Stimulated activated CD8-positive, alpha-beta memory T cell treated with anti-CD3 and anti-CD28 coated beads, Interleukin-12 subunit alpha, Interleukin-12 subunit beta, amount 100 ng/mL, for 24 hours (primary cell): ENCODE data around the gene SPANXN2.
"Not testable (repeated sequence)": the region's sequence is repeated elsewhere in the genome, so short reads cannot be mapped to it uniquely, and the experiment has no call there.

ENCODE experiments used
- DNase-seq: peaks from one replicate; pipeline ENCODE4 v3.0.0-alpha.2; 2020; ENCODE audit errors: extremely low read depth

The SPANXN2 gene, protein sequence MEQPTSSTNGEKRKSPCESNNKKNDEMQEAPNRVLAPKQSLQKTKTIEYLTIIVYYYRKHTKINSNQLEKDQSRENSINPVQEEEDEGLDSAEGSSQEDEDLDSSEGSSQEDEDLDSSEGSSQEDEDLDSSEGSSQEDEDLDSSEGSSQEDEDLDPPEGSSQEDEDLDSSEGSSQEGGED

DNA sequence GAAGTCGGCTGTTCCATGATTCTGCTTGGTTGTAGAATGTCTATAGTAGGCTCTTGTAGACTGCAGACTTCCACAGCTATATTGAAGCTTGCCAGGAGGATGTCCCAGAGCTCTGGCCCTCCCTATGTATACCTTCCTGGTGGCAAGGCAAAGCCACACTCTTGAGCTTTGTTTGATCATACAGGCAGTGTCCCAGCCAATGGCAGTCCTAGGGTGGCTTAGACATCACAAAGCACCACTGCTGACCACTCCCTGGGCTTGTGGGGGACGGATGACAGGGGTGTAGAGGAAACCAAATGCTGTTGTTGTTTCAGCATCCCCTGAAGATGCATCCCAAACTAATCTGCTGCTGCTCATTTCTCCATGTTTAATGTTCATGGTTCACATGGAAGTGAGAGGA, at the start of gene SPANXN2:
SPANXN2 (minus strand) TSS at position 101 of the 400 bp plus-strand sequence; CDS start at position 17, 84 bp downstream.
- DNase-seq = not testable (repeated sequence)

DNA sequence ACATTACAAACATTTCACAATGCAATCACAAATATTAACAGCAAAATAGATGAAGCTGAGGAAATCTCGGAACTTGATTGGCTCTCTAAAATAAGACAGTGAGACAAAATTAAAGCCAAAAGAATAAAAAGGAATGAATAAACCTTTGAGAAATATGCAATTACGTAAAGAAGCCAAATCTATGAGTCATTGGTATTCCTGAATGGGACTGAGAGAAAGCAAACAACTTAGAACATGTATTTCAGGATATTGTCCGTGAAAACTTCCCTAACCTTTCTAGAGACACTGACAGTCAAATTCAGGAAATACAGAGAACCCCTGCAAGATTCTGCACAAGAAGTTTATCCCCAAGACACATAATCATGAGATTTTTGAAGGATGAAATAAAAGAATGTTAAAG, 48.4 kb upstream of the SPANXN2 start:
- DNase-seq = no peak

DNA sequence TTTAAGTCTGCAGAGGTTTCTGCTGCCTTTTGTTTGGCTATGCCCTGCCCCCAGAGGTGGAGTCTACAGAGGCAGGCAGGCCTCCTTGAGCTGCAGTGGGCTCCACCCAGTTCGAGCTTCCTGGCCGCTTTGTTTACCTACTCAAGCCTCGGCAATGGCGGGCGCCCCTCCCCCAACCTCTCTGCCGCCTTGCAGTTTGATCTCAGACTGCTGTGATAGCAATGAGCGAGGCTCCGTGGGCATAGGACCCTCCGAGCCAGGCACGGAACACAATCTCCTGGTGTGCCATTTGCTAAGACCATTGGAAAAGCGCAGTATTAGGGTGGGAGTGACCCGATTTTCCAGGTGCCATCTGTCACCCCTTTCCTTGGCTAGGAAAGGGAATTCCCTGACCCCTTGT, 47.2 kb upstream of the SPANXN2 start:
- not testable (repeated sequence) for DNase-seq

DNA sequence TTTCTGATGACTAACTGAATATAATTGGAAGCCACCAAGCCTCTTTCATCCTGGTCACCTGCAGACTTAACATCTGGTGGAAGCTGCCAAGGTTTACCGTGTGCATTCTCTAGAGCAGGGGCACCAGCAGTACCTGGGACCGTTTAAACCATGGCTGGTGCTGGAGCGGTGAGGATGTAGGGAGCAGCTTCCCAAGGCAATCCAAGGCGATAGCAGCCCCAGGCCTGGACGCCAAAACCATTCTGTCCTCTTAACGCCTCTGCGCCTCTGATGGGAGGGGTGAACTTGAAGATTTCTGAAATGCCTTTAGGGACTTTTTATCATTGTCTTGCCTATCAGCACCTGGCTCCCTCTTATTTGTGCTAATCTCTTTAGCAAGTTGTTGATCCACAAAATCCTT, 37.3 kb upstream of the SPANXN2 start:
- DNase-seq = no peak

DNA sequence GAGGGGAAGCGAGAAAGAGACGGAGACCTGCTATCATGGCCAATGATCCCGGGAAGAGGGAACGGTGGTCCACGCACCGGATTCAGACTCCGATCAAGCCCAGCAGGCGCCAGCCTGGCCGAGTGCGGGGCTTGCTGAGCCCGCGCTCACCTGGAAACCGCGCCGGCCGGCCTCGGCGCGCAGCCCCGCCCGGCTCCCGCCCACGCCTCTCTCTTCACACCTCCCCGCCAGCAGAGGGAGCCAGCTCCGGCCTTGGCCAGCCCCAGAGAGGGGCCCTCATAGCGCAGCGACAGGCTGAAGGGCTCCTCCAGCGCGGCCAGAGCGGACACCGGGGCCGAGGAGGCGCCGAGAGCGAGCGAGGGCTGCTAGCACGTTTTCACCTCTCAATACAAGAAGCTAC, 36.8 kb upstream of the SPANXN2 start:
- no peak for DNase-seq

DNA sequence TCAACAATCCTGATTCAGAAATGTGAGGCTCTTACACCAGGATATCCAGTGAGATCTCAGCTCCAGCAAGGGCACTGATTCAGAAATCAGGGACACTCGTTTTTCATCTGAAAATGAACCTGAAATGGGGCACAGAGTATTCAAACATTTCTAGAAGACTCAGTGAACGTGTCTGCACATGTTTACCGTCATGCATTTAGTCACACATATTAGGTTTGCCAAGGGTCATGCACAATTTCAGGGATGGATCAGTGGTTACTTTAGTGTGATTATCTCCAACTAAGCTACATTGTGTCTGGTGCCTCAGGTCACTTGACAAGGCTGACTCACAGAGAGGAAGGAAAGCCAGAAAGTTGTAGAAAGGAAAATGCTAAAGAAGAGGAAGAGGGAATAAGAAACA, 33.6 kb upstream of the SPANXN2 start:
- DNase-seq = no peak

DNA sequence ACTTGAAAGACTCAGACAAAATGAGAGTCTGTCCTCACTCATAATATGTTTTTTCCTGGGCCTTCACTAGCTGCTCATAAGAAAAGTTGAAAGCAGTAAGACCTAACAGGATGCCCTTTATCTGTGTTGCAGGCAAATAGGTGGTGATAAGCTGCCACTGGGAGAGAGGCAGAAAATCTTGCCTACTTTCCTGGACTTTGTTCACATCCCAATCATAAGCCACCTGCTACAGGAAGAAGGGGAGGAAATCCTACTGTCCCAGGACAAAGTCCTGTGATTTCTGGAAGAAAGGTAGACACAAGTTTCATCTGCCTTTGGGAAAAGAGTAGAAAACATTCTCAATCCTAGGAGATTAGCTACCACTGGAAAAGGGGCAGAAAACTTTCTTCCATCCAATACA, 13.3 kb upstream of the SPANXN2 start:
- DNase-seq = no peak

DNA sequence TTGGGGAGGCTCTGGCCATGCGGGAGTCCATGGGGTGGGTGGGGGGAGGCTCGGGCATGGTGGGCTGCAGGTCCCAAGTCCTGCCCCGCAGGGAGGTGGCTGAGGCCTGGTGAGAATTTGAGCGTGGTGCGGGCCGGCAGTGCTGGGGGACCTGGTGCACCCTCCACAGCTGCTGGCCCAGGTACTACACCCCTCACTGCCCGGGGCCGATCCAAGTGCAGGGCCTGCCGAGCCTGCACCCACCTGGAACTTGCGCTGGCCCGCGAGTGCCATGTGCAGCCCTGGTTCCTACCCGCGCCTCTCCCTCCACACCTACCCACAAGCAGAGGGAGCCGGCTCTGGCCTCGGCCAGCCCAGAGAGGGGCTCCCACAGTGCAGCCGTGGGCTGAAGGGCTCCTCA, 5.7 kb upstream of the SPANXN2 start:
- no peak for DNase-seq

DNA sequence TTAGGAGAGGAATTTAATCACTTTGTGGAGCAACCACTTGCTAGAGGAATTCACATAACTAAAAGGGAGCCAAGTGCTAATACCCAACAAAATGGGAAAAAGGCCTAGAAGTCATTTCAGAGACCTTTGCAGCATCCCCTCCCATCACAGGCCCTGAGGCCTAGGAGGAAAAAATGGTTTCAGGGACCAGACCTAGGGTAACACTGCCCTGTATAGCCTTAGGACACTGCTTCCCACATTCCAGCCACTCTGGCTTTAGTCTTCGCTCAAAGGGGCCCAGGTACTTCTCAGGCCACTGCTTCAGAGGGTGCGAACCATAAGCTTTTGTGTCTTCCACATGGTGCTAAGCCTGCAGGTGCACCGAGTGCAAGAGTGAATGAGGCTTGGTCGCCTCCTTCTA, 19.1 kb downstream of the SPANXN2 start:
- DNase-seq = no peak

DNA sequence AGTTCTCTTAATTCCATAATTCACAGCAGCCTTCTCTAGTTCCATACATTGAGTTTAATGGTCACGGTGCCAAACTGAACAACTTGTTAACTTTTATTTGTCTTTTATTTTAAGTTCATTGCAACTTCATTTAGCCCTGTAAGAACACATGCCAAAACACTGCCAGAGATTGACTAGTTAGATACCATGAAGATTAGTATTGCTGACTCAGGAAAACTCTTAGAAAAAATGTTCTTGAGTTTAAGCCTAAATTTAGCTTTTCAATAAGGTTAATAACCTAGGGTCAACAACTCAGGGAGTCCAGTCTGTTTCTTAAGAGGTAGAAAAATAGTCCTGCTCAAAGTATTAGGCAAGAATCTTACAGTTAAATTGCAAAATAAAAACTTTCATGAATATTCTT, 25.7 kb downstream of the SPANXN2 start:
- no peak for DNase-seq

DNA sequence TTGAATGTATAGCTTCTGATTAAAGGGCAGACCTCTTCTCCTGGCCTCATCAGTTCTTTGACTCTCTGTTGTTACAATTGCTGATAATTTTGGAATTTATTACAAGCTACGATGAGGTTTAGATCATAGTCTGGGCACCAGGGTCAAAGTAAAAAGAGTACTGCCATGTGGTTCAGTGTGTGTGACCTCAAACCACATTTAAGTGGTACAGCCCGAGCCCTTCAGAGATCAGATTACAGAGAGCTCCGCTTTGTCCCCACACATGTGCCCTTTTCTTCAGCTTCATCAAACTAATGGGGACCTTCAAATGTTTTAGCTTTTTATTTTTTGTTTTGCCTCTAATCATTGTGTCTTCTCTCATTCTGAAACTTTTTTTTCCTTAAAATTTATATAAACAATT, 37.1 kb downstream of the SPANXN2 start:
- DNase-seq = no peak

DNA sequence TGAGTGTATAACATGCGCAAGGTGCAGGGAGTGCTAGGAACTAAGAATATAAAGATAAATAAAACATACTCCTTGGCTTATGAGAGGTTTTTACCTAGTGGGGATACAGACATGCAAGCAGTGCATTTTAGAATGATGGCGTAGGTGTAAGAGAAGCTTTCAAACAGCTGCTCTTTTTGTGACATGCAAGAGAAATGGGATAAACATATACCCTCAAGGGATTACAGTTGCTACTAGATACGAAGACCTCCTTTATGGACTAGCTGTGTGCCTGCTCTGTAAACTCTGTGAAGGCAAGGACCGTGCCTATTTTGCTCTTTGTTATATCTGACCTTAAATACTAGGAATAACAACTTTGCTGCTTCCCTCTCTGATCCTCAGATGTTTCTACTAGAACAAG, 45.6 kb downstream of the SPANXN2 start:
- DNase-seq = no peak

DNA sequence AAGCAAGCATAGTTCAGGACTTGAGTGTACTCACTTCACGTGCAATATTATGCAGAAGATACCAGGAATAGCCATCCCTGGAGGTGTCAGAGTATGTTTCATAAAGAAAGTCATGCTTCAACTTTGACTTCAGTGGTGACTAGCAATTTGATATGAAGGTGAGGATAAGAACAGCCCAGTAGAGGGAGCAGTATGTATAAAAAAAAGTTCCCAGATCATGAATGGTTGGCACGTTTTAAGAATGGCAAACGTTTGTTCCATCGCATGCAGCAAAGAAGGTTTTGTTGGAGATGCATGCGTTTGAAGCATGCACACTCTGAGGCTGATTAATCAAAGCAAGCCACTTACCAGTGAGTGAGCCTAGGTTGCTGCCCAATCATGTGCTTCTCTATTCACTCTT, 51.2 kb downstream of the SPANXN2 start:
- DNase-seq = no peak

DNA sequence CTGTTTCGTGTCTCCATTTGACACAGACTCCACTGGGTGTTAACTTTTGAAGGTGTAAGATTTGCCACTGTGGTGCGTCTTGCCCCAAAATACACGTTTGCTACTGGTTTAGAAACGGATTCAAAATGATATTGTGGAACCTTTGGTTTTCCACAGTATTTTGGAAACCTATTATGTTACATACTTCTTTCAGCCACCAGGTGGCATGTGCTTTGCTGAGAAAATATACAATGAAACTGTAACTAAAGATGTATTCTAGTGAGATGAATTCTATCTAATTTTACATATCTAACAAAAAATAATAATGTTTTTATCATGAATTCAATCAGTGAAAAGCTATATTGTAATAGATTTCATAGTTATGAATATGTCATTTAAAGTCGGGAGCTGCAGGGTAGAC, 56.2 kb downstream of the SPANXN2 start:
- no peak for DNase-seq

DNA sequence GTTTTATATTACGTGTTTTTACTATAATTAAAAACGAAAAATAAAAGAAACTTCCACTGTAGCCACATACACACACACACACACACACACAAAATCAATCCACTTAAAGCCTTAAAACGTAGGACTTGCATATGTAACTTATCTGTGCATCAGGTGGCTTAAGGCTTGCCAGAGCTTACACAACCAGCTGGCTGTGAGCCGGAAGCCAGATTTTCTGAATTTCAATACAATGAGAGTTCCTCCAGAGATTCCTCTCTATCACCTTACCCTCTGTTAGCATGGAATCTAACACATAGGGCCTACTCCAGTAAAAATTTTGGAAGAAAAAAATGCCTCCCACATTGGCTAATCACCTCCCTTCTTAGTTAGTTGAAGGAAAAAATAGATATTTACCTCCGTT, 56.8 kb downstream of the SPANXN2 start:
- DNase-seq = no peak
